NAMALWA (cell line): ENCODE results near the gene BABAM1.
"Not testable (repeated sequence)": the region's sequence is repeated elsewhere in the genome, so short reads cannot be mapped to it uniquely, and the experiment has no call there.

Experiments used
- DNase-seq: peaks from one replicate; pipeline ENCODE4 v3.0.0-alpha.2; 2015; ENCODE audit warnings: low spot score

BABAM1 gene

DNA sequence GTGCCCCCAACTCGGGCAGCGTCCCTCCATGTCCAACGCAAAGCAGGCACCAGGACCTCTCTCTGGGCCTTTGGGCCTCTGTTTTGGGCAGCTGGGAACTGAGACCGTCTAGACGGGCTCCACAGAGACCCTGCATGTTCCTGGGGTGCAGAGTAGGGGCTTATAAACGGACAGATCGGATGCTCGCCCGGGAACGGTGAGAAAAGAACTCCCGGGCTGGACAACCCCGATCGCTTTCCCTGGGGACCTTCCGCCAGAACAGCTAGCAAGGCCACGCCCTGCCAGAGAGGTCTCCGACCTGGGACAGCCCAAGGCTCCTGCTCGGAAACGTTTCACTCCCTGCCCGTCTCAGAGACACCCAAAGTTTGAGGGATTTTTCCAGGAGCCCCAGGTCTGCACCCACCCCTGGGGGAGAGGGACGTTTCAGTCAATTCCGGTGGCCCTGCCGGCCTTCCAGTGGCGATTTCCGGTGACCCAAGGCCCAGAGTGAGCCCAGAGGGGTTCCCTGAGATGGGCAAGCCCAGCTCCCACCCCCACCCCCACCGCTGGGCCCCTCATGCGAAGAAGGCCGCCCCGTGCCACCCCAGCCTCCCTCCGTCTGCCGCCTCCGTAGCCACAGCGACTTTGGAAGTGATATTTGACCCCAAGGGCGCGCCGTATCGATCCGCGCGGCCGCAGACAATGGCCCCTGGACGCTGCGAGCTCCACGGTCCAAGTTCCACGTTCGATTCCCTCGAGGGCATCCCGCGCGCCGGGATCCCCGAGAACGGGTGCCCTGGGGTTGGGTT is 23.2 kb upstream of the BABAM1 start:
- DNase-seq: no peak

GRCh38 chr19:17244618-17245534 is 22.4 kb upstream of the BABAM1 start:
- DNase-seq: no peak

GRCh38 chr19:17245535-17245984 is 21.7 kb upstream of the BABAM1 start, which contains the start of gene NR2F6:
Gene NR2F6, minus strand, starts transcription at chr19:17245919. Its CDS starts 699 bp downstream, at chr19:17245220.
- no peak for DNase-seq

DNA sequence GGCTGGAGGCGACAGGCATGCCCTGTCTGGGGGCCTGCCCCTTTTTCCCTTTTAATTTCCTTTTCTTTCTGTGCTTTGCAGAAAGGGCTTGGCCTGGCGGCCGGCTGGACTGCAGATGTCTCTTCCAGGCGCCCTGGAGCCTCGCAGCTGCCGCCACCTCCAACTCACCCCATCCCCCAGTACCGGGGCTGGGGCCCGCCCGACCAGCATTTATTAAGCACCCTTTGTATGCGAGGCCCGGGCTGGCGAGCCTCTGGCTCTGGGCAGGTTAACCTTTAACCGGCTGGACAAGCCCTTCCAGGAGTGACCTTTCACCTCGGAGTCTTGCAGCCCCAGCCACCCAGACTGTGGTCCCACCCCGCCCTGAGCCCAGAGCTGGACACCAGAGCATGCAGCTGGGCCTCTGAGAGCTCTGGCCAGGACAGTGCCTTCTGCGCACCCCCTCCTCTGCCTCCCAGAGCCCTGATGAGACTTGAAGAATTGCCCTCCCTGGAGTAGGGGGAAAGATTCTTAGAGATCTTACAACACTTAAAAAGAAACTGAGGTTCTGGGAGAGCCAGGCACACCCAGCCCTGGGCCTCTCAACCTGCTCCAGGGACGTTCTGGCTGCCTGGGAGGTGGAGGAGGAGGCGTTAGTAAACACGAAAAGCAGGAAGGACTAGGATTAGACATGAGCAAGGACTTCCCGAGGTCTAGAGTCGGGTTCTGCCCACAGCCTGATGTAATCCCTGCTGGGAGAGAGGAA is 20.4 kb upstream of the BABAM1 start:
- no peak for DNase-seq

DNA sequence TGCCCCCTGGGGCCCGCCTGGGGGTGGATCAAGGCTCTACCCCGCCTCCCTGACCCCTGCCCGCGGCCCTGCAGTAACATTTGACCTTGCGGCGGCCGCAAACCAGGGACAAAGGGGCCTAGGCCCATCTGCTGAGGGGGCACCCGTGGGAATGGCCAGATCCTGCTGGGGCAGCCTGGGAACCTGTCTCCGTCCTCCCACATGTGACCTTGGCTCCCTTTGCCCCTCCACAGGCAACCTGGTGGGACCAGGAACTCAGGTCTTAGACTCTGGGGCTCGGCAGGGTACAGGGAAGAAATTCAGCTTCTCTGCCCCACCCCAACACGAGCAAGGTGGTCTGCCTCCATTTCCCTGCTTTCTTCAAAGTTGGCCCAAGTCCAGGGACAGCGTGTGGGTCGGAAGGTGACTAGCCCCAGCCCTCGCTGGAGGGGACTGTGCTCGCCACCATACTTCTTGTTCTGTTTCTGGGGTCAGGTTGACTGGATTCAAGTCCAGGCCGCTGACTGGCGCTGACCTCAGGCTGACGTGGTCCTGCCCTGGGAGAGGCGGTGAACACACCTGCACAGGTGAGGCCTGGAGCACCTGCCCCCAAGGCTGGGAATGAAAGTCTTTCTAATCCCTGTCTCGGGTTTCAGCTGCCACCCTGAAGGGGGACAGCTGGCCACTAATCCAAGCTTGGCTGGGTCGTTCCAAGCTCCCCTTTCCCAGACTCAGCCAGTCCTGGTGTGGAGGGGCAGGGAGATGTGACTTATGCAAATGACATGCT is 19.0 kb upstream of the BABAM1 start:
- no peak for DNase-seq

DNA sequence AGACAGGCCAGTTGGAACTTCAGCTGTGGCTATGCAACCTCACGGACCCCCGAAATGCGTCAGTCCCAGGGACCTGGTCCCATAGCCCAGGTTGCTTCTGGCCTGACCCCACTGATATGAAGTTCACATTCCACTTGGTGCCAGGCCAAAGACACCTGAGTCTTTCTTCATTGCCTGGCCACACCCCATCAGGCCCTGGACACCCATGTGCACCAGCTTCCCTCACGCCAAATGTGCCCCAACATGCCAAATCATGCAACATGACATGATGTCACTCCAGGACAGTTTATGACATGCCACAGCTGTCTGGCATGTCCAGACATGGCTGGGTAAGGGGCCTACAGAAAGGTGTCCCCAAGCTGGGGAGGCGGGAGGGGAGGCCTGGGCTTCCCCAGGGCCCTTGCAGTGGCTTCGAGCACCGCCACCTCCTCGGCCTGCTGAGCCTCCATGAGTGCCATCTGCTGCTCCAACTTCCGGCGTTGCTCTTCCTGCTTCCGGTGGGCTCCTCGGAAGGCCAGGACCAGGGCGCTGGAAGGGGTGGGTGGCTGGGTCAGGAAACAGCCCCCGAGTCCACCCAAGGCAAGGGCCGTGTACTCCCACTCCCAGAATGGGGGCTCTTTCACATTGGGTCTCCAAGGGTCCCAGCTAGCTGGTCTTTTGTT is 17.2 kb upstream of the BABAM1 start:
- DNase-seq: no peak

GRCh38 chr19:17254636-17255035 is 12.6 kb upstream of the BABAM1 start:
- no peak for DNase-seq

DNA sequence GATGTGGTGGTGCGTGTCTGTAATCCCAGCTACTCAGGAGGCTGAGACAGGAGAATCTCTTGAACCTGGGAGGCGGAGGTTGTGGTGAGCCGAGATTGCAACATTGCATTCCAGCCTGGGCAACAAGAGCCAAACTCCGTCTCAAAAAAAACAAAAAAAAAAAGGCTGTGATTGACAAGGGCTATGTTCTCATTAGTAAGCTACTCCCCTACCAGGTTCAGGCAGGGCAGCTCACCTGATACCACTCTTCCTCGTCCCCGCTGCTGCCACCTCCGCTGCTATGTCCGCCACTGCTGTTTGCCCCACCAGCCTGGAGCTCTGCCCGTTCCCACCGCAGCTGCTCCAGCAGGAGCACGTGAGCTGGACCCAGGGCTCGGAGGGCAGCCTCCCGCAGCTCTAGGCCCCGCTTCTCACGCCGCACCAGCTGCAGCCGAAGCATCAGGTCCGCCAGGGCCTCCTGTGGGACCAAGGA is 12.1 kb upstream of the BABAM1 start:
- DNase-seq: no peak

DNA sequence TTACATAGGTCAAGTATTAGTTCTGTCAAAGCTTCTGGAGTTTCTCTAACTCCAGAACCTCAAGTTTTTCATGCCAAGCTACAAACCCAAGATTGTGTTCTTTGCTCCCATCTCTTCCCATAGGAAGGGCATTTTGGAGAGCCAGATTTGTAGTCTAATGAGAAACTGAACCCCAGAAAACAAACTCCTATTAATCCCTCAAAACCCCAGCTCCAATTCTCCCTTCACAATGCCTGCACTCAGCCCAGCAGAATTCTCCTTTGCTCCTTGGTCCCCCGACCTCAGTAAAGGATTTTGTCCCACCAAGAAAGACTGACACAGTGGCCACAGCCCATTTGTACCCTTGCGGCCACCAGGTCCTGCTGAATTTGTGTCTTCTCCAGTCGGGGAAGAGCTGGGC is 11.1 kb upstream of the BABAM1 start:
- DNase-seq: no peak

DNA sequence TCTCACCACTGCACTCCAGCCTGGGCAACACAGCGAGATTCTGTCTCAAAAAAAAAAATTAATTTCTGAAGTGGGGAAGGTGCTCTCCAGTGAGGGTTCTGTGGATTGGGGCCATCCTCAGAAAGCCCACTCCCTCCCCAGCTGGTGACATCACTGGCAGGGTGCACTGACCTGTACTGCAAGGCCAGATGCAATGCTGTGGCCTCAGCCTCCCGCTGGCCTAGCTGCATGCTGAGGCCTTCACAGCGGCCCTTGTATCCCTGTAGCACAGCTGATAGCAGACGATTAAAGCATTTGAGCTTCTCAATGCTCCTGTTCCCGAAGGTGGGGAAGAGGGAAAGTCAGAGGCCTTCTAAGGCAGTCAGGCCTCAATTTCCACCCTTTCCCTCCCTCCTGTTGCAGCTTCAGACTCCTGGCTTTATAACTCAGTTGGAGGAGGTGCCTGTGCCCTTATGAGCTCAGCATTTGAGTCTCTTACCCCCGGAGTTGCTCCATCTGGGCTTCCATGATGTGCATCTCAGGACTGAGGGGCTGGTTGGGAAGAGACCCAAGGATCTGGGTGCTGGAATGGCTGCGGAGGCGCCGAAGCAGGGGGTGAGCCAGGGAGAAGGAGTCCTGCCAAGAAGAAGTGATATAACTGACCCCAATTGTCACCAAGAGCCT is 8.0 kb upstream of the BABAM1 start:
- DNase-seq: no peak

GRCh38 chr19:17259934-17260333 is 7.3 kb upstream of the BABAM1 start:
- no peak for DNase-seq

GRCh38 chr19:17260842-17261325 is 6.4 kb upstream of the BABAM1 start:
- DNase-seq: peak; percentile 96

GRCh38 chr19:17262557-17262956 is 4.7 kb upstream of the BABAM1 start:
- no peak for DNase-seq

GRCh38 chr19:17263712-17264640 is 3.3 kb upstream of the BABAM1 start:
- DNase-seq: no peak

GRCh38 chr19:17264641-17264979 is 2.6 kb upstream of the BABAM1 start, which contains the start of gene USHBP1:
Gene USHBP1, minus strand, starts transcription at chr19:17264745. Its CDS starts 446 bp downstream, at chr19:17264299.
- DNase-seq: no peak

DNA sequence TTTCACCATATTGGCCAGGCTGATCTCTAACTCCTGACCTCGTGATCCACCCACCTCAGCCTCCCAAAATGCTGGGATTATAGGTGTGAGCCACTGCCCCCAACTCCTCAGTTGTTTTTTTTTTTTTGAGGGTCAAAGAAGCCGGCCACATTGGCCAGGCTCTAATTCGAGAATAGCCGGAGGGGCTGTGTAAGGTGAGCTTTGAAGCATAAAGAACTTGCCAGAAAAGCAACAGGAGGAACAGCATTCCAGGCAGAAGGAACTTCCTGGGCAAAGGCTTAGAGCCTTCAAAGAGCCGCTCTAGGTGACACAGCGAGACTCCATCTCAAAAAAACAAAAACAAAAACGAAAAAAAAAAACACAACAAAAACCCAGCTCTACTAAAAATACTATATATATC is 1.2 kb upstream of the BABAM1 start:
- DNase-seq: no peak

GRCh38 chr19:17266589-17266974 is 661 bp upstream of the BABAM1 start:
- no peak for DNase-seq

DNA sequence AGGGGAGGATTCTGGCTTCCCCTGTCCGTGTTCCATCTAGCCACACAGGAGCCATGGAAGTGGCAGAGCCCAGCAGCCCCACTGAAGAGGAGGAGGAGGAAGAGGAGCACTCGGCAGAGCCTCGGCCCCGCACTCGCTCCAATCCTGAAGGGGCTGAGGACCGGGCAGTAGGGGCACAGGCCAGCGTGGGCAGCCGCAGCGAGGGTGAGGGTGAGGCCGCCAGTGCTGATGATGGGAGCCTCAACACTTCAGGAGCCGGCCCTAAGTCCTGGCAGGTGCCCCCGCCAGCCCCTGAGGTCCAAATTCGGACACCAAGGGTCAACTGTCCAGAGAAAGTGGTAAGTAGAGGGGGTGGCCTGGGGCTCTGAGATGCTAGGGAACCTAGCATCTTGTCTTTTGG is 1.5 kb downstream of the BABAM1 start:
- no peak for DNase-seq

DNA sequence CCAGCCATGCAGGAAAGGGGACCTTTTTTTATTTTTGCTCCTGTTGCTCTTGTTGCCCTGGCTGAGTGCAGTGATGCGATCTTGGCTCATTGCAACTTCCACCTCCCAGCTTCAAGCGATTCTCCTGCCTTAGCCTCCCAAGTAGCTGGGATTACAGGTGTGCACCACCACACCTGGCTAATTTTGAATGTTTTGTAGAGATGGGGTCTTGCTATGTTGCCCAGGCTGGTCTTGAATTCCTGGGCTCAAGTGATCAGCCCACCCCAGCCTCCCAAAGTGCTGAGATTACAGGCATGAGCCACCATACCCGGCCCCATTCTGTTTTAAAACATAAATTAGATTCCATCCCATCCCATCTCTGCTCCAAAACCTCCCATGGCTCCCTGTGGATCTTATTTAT is 7.6 kb downstream of the BABAM1 start:
- DNase-seq: not testable (repeated sequence)
